DMS153 treated with DMSO at 0.1 percent for 48 hours (cell line): ENCODE data around the gene ZNF282.

Source experiments
- DNase-seq: peaks from one replicate; lab custom pipeline; 2025; ENCODE audit not compliant: unreplicated experiment; lab: John Stamatoyannopoulos, UW

Gene ZNF282

DNA sequence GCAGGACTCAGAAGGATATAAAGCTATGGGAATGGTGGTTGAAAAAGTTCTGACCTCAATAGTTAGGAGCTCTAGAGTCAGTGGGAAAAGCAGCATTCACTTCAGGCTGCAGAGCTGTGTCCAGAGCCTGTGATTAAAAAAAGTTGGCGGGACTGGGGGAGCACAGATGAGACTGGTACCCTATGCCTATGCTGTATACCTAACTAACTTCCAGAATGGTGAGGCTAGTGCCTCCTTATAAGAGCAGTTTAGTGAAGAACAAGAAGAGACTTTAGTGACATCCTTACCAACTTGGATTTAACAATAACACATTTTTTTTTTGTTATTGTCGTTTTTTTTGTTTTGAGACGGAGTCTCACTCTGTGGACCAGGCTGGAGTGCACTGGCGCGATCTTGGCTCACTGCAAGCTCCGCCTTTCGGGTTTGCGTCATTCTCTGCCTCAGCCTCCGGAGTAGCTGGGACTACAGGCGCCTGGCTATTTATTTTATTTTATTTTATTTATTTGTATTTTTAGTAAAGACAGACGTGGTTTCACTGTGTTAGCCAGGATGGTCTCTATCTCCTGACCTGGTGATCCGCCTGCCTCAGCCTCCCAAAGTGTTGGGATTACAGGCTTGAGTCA lies 6.6 kb upstream of the ZNF282 start:
- no peak for DNase-seq

DNA sequence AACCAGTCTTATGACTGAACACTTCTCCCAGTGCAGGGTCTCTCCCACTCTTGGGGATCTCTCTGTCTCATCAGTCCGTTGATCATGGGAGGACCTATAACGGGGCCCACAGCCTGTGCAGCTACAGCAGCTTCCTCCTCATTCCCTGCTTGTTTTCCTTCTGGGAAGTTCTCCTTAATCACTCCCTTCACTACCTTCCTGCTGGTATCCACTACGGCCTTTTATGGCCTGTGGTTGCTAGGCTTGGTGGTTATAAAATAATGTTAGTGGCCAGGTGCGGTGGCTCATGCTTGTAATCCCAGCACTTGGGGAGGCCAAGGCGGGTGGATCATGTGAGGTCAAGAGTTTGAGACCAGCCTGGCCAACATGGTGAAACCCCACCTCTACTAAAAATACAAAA lies 3.5 kb upstream of the ZNF282 start:
- no peak for DNase-seq

DNA sequence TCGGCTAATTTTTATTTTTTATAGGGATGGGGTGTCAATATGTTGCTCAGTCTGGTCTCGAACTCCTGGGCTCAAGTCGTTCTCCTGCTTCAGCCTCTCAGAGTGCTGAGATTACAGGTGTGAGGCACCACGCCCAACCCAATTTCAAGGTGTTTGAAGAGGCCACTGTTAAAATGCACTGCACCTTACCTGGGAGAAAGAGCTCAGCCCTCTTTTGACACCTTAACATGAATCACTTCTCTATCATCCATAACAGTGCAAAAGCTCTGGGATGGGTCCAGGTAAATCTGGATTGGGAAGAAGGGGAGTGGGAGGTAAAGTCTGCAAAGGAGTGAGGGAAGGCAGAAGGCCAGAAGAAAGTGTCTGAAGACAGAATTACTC lies 557 bp upstream of the ZNF282 start:
- no peak for DNase-seq

DNA sequence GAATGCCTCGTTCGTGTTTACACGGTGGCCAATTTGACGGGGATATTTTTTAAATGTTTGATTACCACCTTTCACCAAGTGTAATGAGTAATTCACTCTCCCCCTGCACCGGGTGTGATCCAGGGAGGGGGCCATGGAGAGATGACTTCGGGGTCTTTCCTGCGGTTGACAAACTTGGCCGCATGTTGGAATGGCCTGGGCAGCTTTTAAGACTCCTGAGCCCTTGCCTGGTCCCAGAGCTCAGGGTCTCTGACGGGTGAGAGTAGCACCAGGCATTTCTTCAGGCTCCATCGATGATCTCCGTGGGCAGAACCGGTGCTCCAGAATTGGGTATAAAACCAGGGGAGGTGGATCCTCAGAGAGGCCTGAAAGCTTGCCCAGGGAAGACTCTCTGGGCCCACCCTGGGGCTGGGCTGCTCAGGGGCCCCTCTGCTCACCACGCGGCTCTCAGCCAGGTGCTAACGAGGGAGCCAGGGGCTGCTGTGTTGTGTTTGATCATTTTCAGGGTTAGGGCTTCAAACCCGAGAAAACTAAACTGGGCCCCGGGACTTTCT lies 882 bp downstream of the ZNF282 start:
- DNase-seq = no peak

GRCh38 chr7:149196705-149197171 lies 1.4 kb downstream of the ZNF282 start:
- DNase-seq = no peak

GRCh38 chr7:149197675-149198074 lies 2.3 kb downstream of the ZNF282 start:
- DNase-seq = no peak

DNA sequence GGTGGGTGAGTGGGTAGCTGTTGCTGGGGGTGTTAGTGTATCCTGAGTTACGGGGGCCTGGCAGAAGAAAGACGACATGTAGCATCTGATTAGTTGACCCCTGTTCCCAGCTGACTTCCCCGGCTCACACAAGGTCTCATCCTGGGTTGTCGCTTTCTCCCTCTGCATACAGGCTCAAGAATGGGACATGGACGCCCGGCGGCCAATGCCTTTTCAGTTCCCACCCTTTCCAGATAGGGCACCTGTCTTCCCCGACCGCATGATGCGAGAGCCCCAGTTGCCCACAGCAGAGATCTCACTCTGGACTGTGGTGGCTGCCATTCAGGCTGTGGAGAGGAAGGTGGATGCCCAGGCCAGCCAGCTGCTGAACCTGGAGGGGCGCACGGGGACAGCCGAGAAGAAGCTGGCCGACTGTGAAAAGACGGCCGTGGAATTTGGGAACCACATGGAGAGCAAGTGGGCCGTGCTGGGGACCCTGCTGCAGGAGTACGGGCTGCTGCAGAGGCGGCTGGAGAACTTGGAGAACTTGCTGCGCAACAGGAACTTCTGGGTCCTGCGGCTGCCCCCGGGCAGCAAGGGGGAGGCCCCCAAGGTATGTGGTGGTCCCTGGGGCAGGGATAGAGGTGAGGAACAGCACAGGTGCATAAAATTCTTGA lies 2.9 kb downstream of the ZNF282 start:
- DNase-seq = no peak

DNA sequence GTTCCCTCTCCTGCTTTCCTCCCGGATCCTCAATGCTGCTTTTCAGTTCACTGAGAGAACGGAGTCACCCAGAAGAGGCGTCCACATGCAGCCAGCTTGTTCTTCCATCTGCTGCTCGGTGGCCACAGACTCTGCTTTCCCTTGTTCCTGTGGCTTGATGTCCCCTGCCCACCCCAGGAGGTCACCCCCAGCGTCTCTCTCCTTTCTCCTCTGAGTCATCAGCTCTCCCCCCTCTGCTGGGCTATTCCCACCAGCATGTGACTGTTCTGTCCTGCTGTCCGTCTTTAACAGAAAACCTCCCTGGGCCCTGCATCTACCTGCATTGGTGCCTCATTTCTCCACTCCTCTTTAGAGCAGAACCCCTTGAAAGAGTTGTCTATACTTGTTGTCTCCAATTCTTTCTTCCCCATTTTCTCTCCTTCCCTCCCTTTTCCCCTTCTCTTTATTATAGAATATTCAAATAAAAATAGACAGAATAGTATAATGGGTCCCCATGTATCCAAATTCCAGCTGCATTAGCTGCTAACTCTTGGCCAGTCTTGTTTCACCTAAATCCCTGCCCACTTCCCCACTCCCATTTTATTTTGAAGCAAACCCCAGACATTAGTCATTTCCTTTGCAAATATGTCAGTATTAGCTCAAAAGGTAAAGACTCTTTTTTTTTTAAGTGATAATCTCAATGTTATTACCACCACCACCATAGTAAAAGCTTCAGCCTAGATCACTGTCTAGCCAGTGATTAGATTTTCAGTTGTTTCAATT lies 4.1 kb downstream of the ZNF282 start:
- DNase-seq = no peak

DNA sequence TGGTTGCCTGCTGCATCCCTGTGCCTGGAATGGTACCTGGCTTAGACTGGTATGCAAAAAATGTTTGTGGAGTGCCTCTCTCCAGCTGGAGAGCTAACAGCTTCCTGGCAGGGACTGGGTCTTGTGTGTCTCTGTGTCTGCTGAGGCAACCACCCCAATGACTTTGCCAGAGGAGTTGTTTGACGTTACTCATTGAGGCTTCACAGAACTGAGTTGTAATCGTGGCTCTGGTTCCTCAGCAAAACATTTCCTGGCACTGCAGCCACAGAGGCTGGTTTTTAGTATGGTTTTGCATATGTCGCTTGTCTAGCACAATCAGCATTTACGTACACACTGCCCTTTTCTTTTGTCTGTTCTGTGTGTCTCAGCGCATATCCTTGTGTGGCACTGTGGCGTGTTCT lies 7.5 kb downstream of the ZNF282 start:
- DNase-seq = no peak

DNA sequence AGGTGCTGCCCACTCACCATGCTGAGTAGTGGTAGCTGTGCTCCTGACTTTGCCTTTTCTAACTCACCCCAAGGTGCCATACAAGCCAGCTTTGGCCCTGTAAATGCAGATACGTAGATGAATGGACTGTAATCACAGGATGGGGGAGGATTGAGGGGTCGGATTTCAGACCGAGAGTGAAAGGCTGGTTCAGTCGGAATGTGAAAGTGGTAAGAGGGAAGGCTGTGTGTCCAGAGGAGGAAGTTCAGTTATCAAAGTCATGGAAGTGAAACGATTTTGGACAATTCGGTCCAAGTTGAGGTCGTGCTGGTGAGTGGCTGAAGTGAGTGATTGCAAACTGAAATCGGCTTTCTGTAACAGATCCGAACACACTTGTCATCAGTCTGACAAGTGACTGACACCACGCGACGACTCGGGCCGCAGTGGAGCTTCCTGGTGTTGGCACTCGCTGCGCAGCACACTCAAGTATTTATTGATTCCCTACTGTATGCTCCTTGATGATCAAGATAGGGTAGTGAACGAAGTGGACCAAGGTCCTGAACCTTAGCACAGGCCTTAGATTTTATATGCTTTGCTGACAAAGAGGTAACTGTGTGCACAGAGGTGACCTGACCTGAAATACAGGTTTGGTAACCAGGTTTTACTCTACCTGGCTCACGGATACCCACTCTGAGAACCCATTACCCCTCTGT lies 10.5 kb downstream of the ZNF282 start:
- DNase-seq = no peak

DNA sequence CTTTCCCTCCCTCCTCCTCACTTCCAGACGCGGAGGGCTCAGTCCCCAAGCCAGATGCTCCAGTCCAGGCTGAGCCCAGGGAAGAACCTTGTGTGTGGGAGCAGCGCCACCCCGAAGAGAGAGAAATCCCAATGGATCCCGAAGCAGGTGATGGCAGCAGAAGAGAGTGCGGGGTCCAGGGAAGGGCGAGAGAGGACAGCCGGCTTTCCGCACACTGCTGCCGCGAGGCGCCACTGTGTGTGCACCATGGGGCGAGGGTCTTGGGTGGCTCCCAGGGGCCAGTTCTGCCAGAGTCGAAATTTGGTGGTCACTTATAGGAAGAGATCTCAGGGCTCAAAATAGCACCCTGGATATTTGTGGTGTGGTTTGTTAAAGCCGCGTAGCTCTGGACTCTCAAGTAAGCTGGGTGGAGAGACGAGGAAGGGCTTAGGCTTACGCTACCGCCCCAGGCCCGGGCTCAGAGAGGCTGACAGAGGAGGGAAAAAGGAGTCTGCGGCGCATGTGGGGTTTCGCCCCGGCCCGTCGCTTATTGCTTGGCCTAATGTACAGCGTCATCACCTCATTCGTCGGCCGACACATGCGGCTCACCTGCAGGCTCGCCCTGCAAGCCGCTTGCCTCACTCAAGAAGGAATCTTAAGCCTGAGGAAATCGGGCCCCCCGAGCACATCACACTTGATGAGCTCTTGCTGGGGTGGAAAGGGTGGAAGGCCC lies 12.1 kb downstream of the ZNF282 start:
- DNase-seq = no peak

DNA sequence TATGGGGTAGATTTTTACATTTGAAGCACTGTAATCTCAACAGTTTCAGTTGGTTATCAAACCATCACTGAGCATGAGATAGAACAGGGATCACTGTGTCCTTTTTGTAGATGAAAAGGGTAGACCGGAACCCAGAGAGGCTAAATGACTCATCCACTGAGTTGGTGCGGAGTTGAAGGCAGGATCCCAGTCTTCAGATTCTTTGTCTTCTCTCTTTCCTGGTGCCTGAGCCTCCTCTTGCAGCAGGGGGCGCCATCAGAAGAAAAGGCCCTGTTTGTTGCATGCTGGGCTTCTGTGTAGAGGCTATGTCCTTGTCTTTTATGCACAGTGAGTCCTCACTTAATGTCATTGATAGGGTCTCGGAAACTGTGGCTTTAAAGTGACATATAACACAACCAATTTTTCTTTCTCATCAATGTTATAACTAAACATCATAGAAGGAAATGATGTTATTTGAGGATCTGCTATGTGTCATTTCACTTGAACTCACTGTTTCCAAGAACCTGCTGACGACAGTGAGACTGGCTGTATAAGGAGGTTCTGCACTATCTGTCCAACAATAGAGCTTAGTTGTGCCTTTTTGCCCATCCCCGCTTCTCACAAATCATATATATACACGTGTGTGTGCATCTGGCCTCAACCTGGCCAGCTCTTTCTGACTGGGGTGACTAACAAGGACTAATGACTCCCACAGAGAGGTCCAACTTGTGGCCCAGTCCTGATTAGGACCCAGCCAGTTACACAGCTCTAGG lies 14.3 kb downstream of the ZNF282 start:
- no peak for DNase-seq

- no peak for DNase-seq
Measured at GRCh38 chr7:149210551-149210950, 15.2 kb downstream of the ZNF282 start.

- DNase-seq = no peak
Measured at GRCh38 chr7:149214020-149214720, 18.8 kb downstream of the ZNF282 start.

- DNase-seq = no peak
Measured at GRCh38 chr7:149216402-149216801, 21.1 kb downstream of the ZNF282 start.

- no peak for DNase-seq
Measured at GRCh38 chr7:149217570-149217969, 22.2 kb downstream of the ZNF282 start.

GRCh38 chr7:149218469-149219420 lies 23.4 kb downstream of the ZNF282 start:
- no peak for DNase-seq

GRCh38 chr7:149220534-149220933 lies 25.2 kb downstream of the ZNF282 start:
- no peak for DNase-seq
